Mucosa of descending colon (tissue), 3 donors: Measurements from ENCODE around the gene ANKH. TPM values are rescaled to one million over a fixed set of nuclear protein-coding genes. Genes with fewer than 3 reads are reported as not detected.

Experiments used
- ATAC-seq: fragments of 200-7000 bp; cut with Tn5 transposase; one replicate; pipeline ENCODE4 v1.9.1; 2020; ENCODE audit warnings: mild to moderate bottlenecking, moderate library complexity
- DNase-seq, 3 donors: peaks; one replicate each; pipeline ENCODE4 v3.0.0-alpha.2; 2020
- H3K36me3 ChIP-seq: fragments of 200-600 bp; one replicate; pipeline ENCODE4 v1.8.0; 2021; ENCODE audit warnings: low read depth, mild to moderate bottlenecking
- H3K4me1 ChIP-seq: fragments of 200-600 bp; one replicate; pipeline ENCODE4 v1.8.0; 2021; ENCODE audit warnings: low read depth, mild to moderate bottlenecking
- H3K4me3 ChIP-seq: fragments of 200-600 bp; one replicate; pipeline ENCODE4 v1.8.0; 2021; ENCODE audit warnings: mild to moderate bottlenecking
- H3K9me3 ChIP-seq: fragments of 200-600 bp; one replicate; pipeline ENCODE4 v1.8.0; 2021; ENCODE audit warnings: mild to moderate bottlenecking
- CTCF ChIP-seq: fragments of 200-600 bp; IDR thresholded peaks from one replicate; pipeline ENCODE4 v1.8.0; 2022; ENCODE audit warnings: antibody characterized with exemption, mild to moderate bottlenecking
- intact Hi-C, 2 donors: fragments of 100-400 bp; cut with DNase I in 1 of 2; cut with micrococcal nuclease in 1 of 2; formaldehyde crosslinking; loops; one replicate each; pipeline versions ENCODE4 v1.11.0 to v1.11.1; 2022; cut with DNase I, micrococcal nuclease
- total RNA-seq, 3 donors: library from RNA; stranded (reverse); fragmentation: NEBNext Ultra II Directional in 2 of 3; extraction: Animal tissue kit (Norgen Biotek cat#: 25700) in 2 of 3; gene quantifications; one replicate each; pipeline versions ENCODE4 v1.2.1 to v1.2.4, GENCODE V29; 2021 to 2023
- donor health status: DM: no; HTN: no; CAD: no; lungs with moderate emphysema.
- donor health status: DM: no; HTN: no; CAD: no.
- donor health status: DM: no; HTN: yes; CAD: no.

ANKH gene
- total RNA-seq, 3 donors from 2014 or later: 85.4 to 177 (median 105) TPM

- no peak for ATAC-seq
- TF ChIP-seq CTCF: no peak
- intact Hi-C loops: no loop called here
- Histone ChIP-seq H3K9me3 (no peaks in the 10 kb centered on the region), H3K4me1 (peaks cover 3% of the 10 kb centered on the region), H3K36me3 (no peaks in the 10 kb centered on the region), H3K4me3 (no peak overlapping the region)
- no peak for DNase-seq
Measured at GRCh38 chr5:14768508-14769365, 102.8 kb downstream of the ANKH start.

GRCh38 chr5:14767735-14768507, 103.7 kb downstream of the ANKH start:
- DNase-seq: no peak
- ATAC-seq: peak; percentile 62
- Histone ChIP-seq H3K9me3 (no peaks in the 10 kb centered on the region), H3K4me3 (no peak overlapping the region), H3K36me3 (no peaks in the 10 kb centered on the region), H3K4me1 (peaks cover 3% of the 10 kb centered on the region)
- intact Hi-C loops: no loop called here
- TF ChIP-seq CTCF: no peak

GRCh38 chr5:14767053-14767452, 104.5 kb downstream of the ANKH start:
- Histone ChIP-seq H3K4me1 (peaks cover 3% of the 10 kb centered on the region), H3K9me3 (no peaks in the 10 kb centered on the region), H3K36me3 (no peaks in the 10 kb centered on the region), H3K4me3 (no peak overlapping the region)
- no peak for TF ChIP-seq CTCF
- intact Hi-C loops: no loop called here
- ATAC-seq: no peak
- DNase-seq: no peak

- DNase-seq (peak in 1 of 3 donors; percentile 29), ATAC-seq (peak; percentile 82)
- intact Hi-C loops: no loop called here
- TF ChIP-seq CTCF: no peak
- Histone ChIP-seq H3K4me1 (peaks cover 3% of the 10 kb centered on the region), H3K4me3 (no peak overlapping the region), H3K9me3 (no peaks in the 10 kb centered on the region), H3K36me3 (no peaks in the 10 kb centered on the region)
Measured at GRCh38 chr5:14766584-14766983, 105.0 kb downstream of the ANKH start.

GRCh38 chr5:14765587-14765986, 106.0 kb downstream of the ANKH start:
- DNase-seq (no peak), ATAC-seq (no peak)
- peaks cover 3% of the 10 kb centered on the region for H3K4me1 ChIP-seq
- no peaks in the 10 kb centered on the region for H3K9me3 ChIP-seq
- TF ChIP-seq CTCF: no peak
- H3K4me3 ChIP-seq: no peak overlapping the region
- H3K36me3 ChIP-seq: no peaks in the 10 kb centered on the region
- intact Hi-C loops: no loop called here
